Stimulated activated CD4-positive, alpha-beta T cell treated with anti-CD3 and anti-CD28 coated beads, Interleukin-12 subunit alpha, Interleukin-12 subunit beta, amount 100 ng/mL, for 4 hours (primary cell): ENCODE results near the gene GSDMA.

Source experiments
- DNase-seq: peaks from one replicate; pipeline ENCODE4 v3.0.0-alpha.2; 2020

The GSDMA gene, protein sequence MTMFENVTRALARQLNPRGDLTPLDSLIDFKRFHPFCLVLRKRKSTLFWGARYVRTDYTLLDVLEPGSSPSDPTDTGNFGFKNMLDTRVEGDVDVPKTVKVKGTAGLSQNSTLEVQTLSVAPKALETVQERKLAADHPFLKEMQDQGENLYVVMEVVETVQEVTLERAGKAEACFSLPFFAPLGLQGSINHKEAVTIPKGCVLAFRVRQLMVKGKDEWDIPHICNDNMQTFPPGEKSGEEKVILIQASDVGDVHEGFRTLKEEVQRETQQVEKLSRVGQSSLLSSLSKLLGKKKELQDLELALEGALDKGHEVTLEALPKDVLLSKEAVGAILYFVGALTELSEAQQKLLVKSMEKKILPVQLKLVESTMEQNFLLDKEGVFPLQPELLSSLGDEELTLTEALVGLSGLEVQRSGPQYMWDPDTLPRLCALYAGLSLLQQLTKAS

GRCh38 chr17:39962642-39963220 is at the start of gene GSDMA:
GSDMA (plus strand) TSS chr17:39963004; CDS start chr17:39965688, 2,684 bp downstream.
- peak; percentile 15 for DNase-seq

DNA sequence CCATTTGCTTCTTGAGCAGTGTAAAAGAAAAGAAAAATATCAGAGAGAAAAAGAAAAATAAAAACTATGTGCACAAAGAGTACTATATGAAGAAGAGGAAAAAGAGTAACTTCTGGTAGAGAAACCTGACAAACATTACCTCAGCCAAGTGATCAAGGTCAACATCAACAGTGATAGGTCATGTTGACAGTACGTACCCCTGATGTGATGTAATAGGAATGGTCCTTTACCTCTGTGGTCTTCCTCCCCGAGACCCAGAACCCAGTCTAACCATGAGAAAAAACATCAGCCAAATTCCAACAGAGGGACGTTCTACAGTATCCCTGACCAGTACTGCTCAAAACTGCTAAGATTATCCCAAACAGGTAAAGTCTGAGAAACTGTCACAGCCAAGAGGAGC is 48.8 kb upstream of the GSDMA start:
- no peak for DNase-seq

GRCh38 chr17:39915559-39915958 is 47.2 kb upstream of the GSDMA start:
- no peak for DNase-seq

DNA sequence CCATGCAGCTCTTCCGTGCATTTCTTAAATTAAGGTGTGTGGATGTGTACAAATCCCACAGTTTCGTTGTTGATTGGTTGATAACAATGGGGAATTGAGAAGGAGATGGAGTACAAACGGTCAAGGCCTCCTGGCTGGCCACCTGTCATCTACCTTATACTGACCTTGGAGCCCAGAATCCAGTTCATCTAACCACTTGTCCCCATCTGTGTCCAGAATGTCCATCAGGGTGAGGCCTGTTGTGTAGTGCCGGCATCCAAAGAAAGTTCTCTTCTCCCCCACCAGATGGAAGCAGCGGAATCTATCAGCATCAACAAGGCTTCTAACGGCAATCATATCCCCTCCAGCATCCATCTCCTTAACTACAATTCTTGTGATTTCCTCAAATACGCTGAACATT is 45.9 kb upstream of the GSDMA start:
- DNase-seq: no peak

- no peak for DNase-seq
Measured at GRCh38 chr17:39919087-39919683, 43.6 kb upstream of the GSDMA start.

- peak; percentile 57 for DNase-seq
Measured at GRCh38 chr17:39920218-39921210, 42.3 kb upstream of the GSDMA start.

DNA sequence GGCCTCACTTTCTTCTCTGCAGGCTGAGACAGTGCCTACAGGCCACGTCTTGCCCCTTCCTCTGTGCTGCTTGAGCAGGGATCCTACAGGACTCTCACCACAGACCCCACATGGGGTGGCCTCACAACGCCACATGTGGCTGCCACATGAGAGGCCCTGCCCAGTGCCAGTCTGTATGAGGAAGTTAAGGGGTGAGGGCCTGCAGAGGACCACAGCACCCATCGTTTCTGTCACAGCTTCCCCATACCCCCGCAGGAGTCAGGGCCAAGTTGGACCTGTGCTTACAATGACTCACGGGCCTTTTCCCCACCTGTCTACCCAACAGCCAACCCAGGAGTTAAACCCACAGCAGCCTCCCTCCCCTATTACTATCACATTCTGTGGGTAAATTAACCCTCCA is 41.5 kb upstream of the GSDMA start:
- peak; percentile 20 for DNase-seq

GRCh38 chr17:39922006-39922405 is 40.8 kb upstream of the GSDMA start:
- DNase-seq: no peak

GRCh38 chr17:39923230-39923629 is 39.6 kb upstream of the GSDMA start:
- DNase-seq: no peak

- no peak for DNase-seq
Measured at GRCh38 chr17:39923836-39924690, 38.7 kb upstream of the GSDMA start.

GRCh38 chr17:39924691-39925055 is 38.1 kb upstream of the GSDMA start:
- no peak for DNase-seq

DNA sequence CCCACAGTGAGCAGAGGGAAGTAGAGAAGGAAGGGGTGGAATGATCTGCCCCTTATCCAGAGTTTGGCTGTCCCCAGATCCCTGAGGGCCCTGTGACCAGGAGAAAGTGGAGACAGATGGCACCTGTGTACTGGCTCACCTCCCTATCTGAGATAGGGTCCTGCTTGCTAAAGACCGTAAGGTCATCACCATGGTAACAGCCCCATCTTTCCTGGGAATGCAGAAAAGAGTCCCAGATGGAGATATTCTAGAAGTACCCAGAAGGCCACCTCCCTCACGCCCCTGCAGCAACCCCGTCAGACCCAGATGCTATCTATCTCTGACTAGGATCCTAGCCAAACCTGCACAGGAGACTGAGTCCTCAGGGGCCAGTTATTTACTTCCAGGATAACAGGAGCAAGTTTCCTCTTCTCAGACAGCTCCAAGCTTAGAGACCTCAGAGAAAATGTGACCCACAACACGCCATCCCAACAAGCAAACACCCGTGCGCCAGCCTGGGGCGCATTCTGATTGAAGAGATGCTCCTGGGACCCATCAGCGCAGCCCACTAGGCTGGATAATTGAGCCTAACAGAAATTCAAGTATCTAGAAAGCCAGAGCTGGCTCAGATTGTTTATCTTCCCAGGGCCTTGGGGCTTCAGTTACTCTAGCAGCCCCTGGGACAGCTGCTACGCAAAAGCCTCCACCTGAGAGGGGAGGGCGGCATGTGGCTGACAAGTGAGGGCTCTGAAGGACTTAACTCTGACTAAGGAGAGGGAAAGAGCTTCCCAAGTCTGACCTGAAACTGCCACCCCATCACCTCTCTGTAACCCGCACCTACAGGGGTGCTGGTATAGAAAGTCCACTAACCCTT is 37.3 kb upstream of the GSDMA start:
- no peak for DNase-seq

DNA sequence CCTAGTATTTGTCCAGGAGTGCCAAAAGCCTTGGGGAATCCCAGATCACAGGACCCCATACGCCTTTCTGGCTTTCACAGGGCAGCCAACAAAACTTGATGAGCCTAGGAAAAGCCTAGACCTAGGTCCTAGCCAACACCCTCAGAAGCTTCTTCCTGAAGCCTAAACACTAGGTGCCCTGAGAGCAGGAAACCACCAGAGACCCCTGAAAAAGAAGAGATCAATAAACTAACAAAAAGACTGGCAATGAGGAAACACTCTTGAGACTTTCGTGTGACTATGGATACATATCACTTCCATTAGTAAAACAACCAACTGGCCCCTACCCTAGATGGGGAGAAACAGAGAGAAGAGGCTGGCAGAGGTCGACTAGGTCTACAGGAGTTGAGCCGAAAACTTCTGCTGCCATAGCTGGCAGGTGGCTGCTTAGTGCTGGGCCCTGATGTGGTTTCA is 36.6 kb upstream of the GSDMA start:
- DNase-seq: no peak

- DNase-seq: peak; percentile 49
Measured at GRCh38 chr17:39926588-39927100, 36.2 kb upstream of the GSDMA start.

GRCh38 chr17:39927101-39927928 is 35.5 kb upstream of the GSDMA start, which contains the start of the genes LRRC3C and ORMDL3:
LRRC3C (plus strand) TSS chr17:39927732; CDS start chr17:39941524, 13,792 bp downstream.
ORMDL3 (minus strand) TSS chr17:39927601; CDS start chr17:39924203, 3,398 bp downstream.
- peak; percentile 88 for DNase-seq

DNA sequence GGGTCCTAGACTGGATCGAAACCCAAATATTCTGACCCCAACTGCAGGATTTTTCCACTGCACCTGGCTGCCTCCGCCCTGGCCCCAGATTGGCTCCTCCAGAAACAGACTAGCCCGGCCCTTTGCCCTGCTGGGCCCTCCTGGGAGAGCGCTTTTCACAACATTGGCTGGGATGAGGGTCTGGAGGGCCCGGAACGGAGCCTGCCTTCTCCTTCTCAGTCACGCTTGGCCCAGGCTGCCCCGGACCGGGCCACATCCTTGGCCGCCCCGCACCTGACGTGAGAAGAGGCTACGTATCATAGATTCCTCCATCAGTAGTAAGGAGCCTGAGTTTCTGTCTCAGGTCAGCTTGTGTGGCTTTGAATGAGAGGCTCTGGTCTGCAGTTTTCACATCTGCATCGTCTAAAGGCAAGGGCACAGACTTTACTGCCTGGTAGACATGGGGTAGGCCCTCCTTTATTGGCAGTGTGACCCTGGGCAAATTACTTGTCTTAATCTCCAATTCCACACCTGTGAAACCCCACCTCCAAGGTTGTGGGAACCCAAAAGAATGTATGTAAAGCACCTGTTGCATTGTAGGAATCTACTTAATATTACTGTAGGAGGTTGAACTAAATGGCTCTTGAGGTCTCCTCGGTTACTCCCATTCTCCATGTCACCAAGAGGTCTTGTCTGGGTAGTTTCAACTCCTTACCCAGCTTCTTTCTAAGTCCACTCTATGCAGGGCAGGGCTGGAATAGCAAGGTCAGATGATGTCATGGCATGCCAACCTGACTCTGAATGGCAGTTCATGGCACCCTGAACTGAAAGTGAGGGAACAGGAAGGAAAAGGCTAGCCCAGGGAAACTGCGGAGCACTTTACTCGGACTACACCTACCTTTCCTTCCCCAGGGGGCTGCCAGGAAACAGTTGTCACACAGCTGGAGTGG is 34.6 kb upstream of the GSDMA start:
- DNase-seq: no peak

- DNase-seq: no peak
Measured at GRCh38 chr17:39928858-39929645, 33.8 kb upstream of the GSDMA start.
